Activated CD4-positive, alpha-beta T cell treated with anti-CD3 and anti-CD28 coated beads, Interleukin-2, amount 50 U/mL, for 24 hours (primary cell): ENCODE results near the gene GAN.
"Not testable (repeated sequence)": the region's sequence is repeated elsewhere in the genome, so short reads cannot be mapped to it uniquely, and the experiment has no call there.

Source experiments
- DNase-seq, 2 donors: peaks; one replicate each; pipeline ENCODE4 v3.0.0-alpha.2; 2020; ENCODE audit warnings: low read depth in 1 of 2, low spot score in 1 of 2

Gene GAN

DNA sequence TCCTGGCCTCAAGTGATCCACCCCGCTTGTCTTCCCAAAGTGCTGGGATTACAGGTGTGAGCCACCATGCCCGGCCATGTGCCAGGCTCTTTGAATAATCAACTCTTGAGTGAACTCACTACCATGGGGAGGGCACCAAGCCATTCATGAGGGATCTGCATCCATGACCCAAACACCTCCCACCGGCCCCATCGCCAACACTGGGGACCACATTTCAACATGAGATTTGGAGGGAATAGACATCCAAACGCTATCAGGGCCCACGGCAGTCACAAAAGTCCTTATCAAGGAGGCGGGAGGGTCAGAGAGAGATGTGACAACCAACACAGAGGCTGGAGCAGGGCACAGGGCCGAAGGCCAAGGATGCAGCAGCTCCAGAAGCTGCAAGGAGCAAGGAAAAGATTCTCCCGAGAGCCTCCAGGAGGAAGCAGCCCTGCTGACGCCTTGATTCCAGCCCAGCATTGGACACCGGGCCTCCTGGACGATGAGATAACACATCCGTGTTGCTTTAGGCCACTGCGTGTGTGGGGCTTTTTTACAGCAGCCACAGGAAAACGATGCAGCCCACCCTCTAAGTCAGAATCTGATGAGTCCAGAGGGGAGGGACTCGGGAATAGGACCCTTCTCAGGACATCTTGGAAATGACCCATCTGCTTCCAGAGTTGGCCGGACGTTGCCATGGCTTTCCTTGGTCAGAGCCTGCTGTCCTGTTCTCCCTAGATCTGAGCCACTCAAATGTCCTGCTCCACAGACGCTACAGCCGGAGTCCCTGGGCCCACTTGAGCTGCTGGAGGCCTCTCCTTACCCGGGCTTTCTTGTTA is 82.5 kb downstream of the GAN start:
- no peak for DNase-seq

- DNase-seq, result no peak
These were observed 83.2 kb downstream of the GAN start for GRCh38 chr16:81397879-81398520.

- no peak for DNase-seq
These were observed 85.1 kb downstream of the GAN start for GRCh38 chr16:81399909-81400308.

DNA sequence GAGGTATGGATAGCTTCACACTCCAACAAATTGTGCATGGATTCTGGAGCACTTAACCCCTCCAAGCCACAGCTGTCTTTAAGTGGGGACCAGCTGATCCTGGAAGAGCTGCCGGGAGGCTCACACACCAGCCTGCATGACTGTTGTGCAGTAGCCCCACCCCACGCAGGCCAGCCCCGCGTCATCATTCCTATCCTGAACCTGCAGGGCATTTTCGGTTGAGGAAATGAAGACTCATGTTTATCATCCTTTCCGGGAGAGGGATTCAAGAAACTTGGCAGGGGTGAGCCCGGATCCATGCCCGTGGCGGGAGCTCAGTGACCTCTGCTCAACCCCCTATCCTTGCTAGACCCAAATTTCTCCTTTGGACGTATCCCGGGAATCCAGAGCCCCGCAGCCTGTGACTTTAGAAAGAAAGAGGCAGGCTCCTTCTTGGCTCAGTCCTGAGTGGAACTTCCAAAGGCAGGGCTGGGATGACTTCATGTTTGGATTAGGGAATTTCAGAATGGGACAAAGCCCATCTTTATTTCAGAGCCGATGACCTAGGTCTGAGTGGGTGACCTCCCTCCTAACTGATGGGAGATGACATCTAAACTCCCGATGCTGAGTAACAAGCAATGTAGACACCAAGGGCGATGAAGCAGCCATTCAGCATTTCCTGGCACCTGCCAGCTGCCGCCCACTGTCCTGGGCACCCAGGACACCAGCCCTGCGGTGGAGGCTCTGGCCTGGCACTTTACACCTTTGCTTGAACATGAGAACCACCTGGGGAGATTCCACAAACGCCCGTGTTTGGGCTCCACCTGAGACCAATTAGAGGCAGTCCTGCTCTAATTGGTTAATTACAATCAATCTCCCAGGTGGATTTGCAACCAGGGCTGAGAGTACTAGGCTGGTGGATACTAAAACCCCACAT is 86.5 kb downstream of the GAN start:
- no peak for DNase-seq

DNA sequence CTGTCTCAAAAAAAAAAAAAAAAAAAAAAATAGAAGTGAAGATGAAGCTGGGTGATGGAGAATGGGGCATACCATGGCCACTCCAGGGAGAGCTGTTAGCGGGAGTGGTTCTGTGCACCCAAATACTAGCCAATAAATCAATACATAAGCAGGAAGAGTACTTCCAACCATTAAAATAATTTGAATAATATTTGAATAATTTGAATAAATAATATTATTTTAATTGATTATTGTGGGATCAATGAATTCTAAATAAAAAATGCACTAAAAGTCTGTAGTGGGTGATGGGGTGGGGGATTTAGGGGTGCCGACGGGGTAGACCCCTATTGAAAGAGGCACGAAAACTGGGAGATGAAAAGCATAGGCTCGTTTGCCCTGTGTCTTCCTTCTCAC is 88.4 kb downstream of the GAN start:
- no peak for DNase-seq

GRCh38 chr16:81403601-81404391 is 89.0 kb downstream of the GAN start:
- DNase-seq, result peak; percentile 70 to 76

DNA sequence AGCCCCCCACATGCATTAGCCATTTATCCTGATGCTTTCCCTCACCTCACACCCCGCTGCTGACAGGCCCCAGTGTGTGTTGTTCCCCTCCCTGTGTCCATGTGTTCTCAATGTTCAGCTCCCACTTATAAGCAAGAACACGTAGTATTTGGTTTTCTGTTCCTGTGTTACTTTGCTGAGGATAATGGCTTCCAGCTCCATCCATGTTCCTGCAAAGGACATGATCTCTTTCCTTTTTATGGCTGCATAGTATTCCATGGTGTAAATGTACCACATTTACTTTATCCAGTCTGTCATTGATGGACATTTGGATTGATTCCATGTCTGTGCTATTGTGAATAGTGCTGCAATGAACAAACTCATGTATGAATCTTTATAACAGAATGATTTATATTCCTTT is 90.2 kb downstream of the GAN start:
- not testable (repeated sequence) for DNase-seq

DNA sequence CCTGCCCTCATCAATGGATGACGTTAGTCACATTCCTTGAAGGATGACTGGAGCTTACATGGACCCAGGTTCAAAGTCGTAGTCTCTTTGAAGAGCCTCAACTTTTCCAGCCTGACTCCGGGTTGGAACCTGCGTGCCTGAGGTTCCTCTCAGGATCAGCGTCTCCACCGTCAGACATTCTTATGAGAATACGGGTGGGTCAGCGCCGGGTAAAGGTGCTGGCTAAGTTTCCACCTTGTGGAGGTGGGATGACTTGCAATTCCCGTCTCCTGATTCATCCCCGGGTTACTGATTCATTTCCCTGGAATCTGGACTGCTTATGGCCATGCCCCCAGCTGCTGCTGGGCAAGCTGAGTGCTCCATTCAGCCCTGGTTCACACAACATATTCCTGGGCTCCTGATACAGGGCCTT is 90.9 kb downstream of the GAN start:
- DNase-seq, result no peak

- DNase-seq, result no peak
These were observed 93.7 kb downstream of the GAN start for GRCh38 chr16:81408409-81408950.

GRCh38 chr16:81409016-81409556 is 94.3 kb downstream of the GAN start:
- DNase-seq, result no peak

GRCh38 chr16:81410643-81411293 is 96.0 kb downstream of the GAN start:
- no peak for DNase-seq

DNA sequence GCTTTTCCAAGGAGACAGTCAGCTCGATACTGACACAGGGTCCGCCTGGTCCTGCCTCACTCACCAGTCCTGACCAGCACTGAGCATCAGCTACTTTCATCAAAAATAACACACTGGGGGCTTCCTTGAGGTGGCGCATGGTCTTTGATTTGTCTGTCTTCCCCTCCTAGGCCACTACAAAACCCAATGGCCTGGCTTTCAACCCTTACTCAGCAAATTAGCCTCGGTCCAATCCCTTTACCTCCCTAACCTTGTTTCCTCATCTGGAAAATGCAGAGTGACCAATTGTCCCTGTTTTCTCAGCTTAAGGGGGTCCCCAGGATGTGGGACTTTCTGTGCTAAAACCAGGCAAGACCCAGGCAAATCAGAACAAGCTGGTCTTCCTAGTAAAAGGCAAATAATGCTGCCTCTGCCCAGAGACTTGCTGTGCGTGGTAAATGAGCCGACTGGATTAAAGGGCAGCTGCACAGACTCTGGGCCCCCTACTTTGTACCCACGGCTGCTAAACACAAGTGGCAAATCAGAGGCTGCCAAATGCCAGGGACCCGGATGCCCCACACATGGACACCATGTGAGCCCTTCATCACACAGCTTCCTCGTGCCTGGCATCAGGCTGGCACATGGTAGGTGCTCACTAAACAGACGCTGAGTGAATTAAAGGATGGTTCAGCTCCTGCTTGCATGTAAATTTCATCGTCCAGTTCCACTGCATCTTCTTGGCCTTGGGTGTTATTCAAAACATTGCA is 98.7 kb downstream of the GAN start:
- no peak for DNase-seq

- DNase-seq, result no peak
These were observed 101.0 kb downstream of the GAN start for GRCh38 chr16:81415751-81416150.

GRCh38 chr16:81416749-81417148 is 102.0 kb downstream of the GAN start:
- DNase-seq, result no peak

DNA sequence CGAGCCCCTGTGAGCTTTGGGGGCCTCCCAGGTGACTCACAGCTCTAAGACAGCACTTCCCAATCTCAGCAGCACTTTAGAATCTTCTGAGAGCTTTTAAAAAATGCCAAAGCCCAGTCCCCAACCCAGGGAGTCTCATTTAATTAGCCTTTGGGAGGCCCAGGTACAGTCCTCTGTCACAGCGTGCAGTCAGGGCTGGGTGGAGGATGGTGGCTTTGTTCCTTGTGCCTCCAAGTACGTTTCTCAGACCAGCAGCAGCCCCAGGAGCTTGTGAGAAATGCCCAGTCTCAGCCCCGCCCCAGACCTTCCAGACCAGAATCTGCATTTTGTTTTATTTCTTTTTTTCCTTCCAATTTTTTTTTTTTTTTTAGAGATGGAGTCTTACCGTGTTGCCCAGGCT is 102.4 kb downstream of the GAN start:
- no peak for DNase-seq

GRCh38 chr16:81419806-81420205 is 105.0 kb downstream of the GAN start:
- DNase-seq, result no peak

- no peak for DNase-seq
These were observed 106.4 kb downstream of the GAN start for GRCh38 chr16:81421126-81421525.

GRCh38 chr16:81421536-81421935 is 106.8 kb downstream of the GAN start:
- no peak for DNase-seq

DNA sequence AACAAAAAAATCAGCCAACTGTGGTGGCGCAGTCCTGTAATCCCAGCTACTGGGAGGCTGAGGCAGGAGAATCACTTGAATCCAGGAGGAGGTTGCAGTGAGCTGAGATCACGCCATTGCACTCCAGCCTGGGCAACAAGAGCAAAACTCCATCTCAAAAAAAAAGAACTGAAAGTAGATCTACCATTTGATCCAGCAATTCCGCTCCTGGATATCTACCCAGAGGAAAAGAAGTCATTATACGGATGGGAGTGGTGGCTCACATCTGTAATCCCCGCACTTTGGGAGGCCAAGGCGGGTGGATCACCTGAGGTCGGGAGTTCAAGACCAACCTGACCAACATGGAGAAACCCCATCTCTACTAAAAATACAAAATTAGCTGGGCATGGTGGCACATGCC is 107.4 kb downstream of the GAN start:
- DNase-seq, result not testable (repeated sequence)
